Measurements from ENCODE around the gene TMPRSS3. TPM values are rescaled to one million over a fixed set of nuclear protein-coding genes. Genes with fewer than 3 reads are reported as not detected.

Gene TMPRSS3
- total RNA-seq = 1 to 10 TPM; 2.9 to 4.8 TPM
- polyA plus RNA-seq (ENCODE audit: insufficient read length in 6 of 6) = under 1 TPM; 0.43 to 0.93 (median 0.76) TPM
- long read RNA-seq, donor 1 = 0 reads
- long read RNA-seq, donor 2 = 0 reads
- long read RNA-seq, donor 3 = 0 reads
- long read RNA-seq, donor 4, partial matches to known transcripts = 0 of 3 reads
- long read RNA-seq, donor 4, other reads (novel, unspliced or antisense) = 0 of 3 reads
- long read RNA-seq, donor 5 = 0 reads
- long read RNA-seq, donor 6 = 0 reads
- long read RNA-seq, donor 7 = 0 reads
- long read RNA-seq, donor 8 = 0 reads
- long read RNA-seq, donor 9 = 0 reads
- long read RNA-seq, donor 10, partial matches to known transcripts = 1 of 3 reads
- long read RNA-seq, donor 10, other reads (novel, unspliced or antisense) = 1 of 3 reads
- long read RNA-seq, donor 11 = 0 reads
- long read RNA-seq, donor 12 = 0 reads

DNA sequence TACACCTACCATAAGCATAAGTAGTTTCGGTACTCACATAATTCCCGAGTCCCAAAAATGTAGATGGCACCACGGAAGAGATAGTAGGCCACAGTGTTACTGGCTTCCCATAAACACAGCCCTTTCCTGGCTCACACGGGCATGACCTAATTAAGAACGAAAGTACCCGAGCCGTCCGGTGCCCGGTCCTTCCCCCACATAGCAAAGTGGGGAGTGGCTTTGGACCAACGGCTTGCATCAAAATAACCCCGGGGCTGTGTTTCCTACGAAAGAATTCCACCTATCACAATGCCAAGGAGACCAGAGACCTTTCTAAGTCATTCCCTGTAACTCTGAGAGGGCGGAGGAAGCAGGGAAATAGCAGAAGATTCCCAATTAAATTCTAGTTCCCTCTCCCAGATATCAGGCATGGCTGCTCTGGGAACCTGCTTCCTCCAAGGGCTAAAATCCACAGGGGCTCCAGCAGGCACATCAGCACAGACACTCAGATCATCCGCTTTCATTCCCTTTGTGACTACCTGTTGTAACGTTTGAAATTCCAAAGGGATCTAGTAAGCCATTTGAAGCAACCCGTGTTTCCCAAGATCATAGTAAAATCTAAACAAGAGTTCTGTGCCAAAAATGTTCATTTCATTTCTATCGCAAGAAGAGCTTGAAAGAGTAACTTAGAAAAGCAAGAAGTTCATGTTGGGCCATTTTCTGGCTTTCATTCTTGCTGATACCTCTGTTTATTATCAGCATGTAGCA is at the start of gene TMPRSS3:
Gene TMPRSS3 (minus strand): TSS at position 148 of the 747 bp plus-strand sequence. CDS start 635 bp downstream, outside the sequence.
- TF ChIP-seq, protein P1, sequence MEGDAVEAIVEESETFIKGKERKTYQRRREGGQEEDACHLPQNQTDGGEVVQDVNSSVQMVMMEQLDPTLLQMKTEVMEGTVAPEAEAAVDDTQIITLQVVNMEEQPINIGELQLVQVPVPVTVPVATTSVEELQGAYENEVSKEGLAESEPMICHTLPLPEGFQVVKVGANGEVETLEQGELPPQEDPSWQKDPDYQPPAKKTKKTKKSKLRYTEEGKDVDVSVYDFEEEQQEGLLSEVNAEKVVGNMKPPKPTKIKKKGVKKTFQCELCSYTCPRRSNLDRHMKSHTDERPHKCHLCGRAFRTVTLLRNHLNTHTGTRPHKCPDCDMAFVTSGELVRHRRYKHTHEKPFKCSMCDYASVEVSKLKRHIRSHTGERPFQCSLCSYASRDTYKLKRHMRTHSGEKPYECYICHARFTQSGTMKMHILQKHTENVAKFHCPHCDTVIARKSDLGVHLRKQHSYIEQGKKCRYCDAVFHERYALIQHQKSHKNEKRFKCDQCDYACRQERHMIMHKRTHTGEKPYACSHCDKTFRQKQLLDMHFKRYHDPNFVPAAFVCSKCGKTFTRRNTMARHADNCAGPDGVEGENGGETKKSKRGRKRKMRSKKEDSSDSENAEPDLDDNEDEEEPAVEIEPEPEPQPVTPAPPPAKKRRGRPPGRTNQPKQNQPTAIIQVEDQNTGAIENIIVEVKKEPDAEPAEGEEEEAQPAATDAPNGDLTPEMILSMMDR (IDR thresholded peaks at IDR 0.05) = no peak
- DNase-seq (peak in 2 of 4 donors; percentile 47 to 63), ATAC-seq (peak; percentile 95)
- no peak within 1 kb of the TSS for H3K4me3 ChIP-seq
- no peaks in the 10 kb centered on the region for H3K27me3 ChIP-seq
- intact Hi-C loops (cut with DNase I) = no loop called here
- H3K27ac ChIP-seq = no peak within 1 kb of the TSS
- H3K9me3 ChIP-seq = no peaks in the 10 kb centered on the region
- H3K36me3 ChIP-seq = no peaks in the 10 kb centered on the region
- no peaks in the 10 kb centered on the region for H3K4me1 ChIP-seq

DNA sequence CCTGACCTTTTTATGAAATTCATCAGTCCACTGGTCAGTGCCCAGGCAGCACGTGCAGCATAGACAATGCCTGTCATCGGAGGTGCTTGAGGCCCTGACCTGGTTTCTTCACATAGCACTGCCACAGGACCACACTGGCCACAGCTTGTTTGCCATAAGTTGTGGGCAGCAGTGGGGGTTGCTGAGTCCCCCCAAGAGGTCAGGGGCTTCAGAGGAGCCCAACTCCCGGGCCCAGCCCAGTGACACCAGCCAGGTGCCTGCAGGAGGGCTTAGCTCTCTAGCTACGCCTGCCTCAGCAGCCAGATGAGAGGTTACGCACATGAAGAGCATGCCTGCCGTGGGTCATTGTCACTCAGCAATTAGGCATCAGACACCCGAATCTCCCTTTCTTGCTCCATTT is 49.5 kb upstream of the TMPRSS3 start:
- no peak overlapping the region for H3K4me3 ChIP-seq
- no peaks in the 10 kb centered on the region for H3K27me3 ChIP-seq
- TF ChIP-seq, protein P1 (IDR thresholded peaks at IDR 0.05) = no peak
- DNase-seq (no peak), ATAC-seq (no peak)
- no peak overlapping the region for H3K27ac ChIP-seq
- peaks cover 0 to 7% of the 10 kb centered on the region in 2 donors for H3K4me1 ChIP-seq
- no peaks in the 10 kb centered on the region for H3K9me3 ChIP-seq
- no peaks in the 10 kb centered on the region for H3K36me3 ChIP-seq
- intact Hi-C loops (cut with DNase I) = loop anchor here in 1 of 2 donors (10.0 kb wide), 1 partner anchor 301 kb away; no protein-coding TSS in a partner anchor

DNA sequence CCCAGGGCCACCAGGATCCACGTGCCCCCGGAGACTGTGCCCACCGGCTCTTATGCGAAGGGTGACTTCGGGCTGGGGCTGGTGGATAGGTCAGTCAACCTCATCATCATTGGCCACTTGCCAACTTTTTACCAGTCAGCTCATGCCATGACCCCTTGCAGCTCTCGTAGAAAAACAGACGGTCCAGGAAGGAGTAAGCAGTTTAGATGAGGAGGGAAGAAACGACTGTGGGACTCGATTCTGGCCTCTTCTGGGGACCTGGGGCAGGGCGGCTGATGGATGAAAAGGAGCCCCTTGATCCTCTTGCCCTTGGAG is 48.9 kb upstream of the TMPRSS3 start:
- TF ChIP-seq, protein P1 (IDR thresholded peaks at IDR 0.05) = no peak
- Histone ChIP-seq H3K27ac (no peak overlapping the region), H3K4me3 (no peak overlapping the region), H3K9me3 (no peaks in the 10 kb centered on the region), H3K27me3 (no peaks in the 10 kb centered on the region), H3K4me1 (peaks cover 0 to 1% of the 10 kb centered on the region in 2 donors), H3K36me3 (no peaks in the 10 kb centered on the region)
- DNase-seq = no peak
- intact Hi-C loops (cut with DNase I) = loop anchor here in 1 of 2 donors (10.0 kb wide), 1 partner anchor 300 kb away; no protein-coding TSS in a partner anchor
- ATAC-seq = no peak

DNA sequence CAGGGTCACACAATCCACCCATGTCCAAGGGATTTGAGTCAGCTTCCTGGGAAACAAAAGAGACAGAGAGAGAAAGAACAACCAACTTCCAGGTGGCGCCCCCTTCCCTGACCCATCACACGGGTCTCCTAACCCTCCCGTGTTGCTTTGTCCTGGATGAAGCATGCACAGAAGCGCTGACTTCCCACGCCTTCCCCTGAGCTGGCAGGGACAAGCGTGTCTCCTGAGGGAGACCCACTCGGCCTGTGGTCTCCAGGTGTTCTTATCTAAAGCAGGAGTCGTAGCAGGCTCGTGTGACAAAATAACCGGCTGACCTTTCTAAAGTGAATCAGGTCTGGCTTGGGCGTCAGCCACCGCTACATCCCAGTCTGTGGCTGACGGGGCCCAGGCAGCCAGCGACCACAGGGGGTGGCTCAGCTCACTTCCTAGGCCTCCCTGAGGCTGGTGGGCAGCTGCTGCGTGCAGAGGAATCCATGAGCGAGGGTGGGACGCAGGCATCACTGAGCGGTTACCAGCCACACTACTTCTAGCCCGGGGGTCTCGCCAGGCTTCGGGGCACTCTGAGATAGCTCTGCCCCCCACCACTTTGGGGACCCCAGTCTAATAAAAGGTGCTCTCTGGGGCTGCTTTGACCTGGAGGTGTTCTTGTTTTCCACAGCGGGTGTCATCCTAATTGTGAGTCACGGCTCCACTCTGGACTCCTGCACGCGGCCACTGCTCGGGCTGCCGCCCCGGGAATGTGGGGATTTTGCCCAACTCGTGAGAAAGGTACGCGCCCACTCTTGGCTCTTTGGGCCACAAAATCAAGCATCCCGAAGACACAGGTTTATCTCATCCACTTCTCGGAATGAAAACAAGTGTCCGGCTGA is 48.3 kb upstream of the TMPRSS3 start:
- H3K27me3 ChIP-seq = no peaks in the 10 kb centered on the region
- ATAC-seq (no peak), DNase-seq (no peak)
- H3K27ac ChIP-seq = no peak overlapping the region
- TF ChIP-seq, protein P1 (IDR thresholded peaks at IDR 0.05) = no peak
- no peaks in the 10 kb centered on the region for H3K4me1 ChIP-seq
- H3K36me3 ChIP-seq = no peaks in the 10 kb centered on the region
- no peaks in the 10 kb centered on the region for H3K9me3 ChIP-seq
- intact Hi-C loops (cut with DNase I) = loop anchor here in 1 of 2 donors (10.0 kb wide), 1 partner anchor 299 kb away; no protein-coding TSS in a partner anchor
- no peak overlapping the region for H3K4me3 ChIP-seq

All from left lung (tissue), 14 donors.